ENCODE data around the gene GPATCH2L.
A peak's percentile ranks its signal among the peaks of the same experiment; 100 is the strongest.

GPATCH2L gene

DNA sequence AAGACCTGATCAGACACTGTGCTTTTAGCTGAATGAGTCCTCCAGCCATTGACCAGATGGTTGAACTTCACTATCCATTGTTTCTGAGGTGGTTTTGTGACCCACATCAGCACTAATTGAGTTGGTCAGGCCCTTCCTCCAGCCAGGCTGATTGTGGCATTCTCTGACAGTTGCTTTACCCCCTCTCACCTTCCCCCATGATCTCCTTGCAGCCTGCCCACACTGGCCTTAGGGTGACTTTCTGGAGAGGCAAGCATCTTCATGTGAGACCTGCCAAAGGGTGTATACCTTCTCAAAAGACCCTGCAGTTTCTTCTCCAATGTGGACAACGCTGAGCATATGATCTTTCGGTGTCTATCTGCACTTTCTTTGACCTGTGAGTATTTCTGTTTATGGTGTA is 83.9 kb downstream of the GPATCH2L start:
- Histone ChIP-seq H3K27me3 (ENCODE audit: low read depth, low read length) (no peaks in the 10 kb centered on the region), H3K4me2 (ENCODE audit: low read length) (peak overlapping the region; percentile 40), H3K4me1 (ENCODE audit: low read length) (peaks cover 15% of the 10 kb centered on the region), H4K20me1 (ENCODE audit: insufficient read depth, low read length) (peaks cover 8% of the 10 kb centered on the region; the same call in 1 of the 2 replicates), H2AFZ (ENCODE audit: low read depth, low read length) (no peak overlapping the region), H3K27ac (ENCODE audit: low read length) (no peak overlapping the region), H3K79me2 (ENCODE audit: low read length) (no peaks in the 10 kb centered on the region), H3K9me3 (ENCODE audit: insufficient read depth, low read length) (0 out of 2 replicates have a peak, but pooled peaks cover 3% of the 10 kb centered on the region), H3K9ac (ENCODE audit: low read length) (no peak overlapping the region), H3K4me3 (ENCODE audit: low read length) (no peak overlapping the region), H3K36me3 (replicated peaks; ENCODE audit: low read depth, low read length) (peaks cover 19% of the 10 kb centered on the region)
- TF ChIP-seq, protein P1, sequence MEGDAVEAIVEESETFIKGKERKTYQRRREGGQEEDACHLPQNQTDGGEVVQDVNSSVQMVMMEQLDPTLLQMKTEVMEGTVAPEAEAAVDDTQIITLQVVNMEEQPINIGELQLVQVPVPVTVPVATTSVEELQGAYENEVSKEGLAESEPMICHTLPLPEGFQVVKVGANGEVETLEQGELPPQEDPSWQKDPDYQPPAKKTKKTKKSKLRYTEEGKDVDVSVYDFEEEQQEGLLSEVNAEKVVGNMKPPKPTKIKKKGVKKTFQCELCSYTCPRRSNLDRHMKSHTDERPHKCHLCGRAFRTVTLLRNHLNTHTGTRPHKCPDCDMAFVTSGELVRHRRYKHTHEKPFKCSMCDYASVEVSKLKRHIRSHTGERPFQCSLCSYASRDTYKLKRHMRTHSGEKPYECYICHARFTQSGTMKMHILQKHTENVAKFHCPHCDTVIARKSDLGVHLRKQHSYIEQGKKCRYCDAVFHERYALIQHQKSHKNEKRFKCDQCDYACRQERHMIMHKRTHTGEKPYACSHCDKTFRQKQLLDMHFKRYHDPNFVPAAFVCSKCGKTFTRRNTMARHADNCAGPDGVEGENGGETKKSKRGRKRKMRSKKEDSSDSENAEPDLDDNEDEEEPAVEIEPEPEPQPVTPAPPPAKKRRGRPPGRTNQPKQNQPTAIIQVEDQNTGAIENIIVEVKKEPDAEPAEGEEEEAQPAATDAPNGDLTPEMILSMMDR (IDR thresholded peaks at IDR 0.05; ENCODE audit: low read depth, low read length), result no peak
- TF ChIP-seq EZH2phosphoT487 (IDR thresholded peaks at IDR 0.05; ENCODE audit: low read depth), result no peak

DNA sequence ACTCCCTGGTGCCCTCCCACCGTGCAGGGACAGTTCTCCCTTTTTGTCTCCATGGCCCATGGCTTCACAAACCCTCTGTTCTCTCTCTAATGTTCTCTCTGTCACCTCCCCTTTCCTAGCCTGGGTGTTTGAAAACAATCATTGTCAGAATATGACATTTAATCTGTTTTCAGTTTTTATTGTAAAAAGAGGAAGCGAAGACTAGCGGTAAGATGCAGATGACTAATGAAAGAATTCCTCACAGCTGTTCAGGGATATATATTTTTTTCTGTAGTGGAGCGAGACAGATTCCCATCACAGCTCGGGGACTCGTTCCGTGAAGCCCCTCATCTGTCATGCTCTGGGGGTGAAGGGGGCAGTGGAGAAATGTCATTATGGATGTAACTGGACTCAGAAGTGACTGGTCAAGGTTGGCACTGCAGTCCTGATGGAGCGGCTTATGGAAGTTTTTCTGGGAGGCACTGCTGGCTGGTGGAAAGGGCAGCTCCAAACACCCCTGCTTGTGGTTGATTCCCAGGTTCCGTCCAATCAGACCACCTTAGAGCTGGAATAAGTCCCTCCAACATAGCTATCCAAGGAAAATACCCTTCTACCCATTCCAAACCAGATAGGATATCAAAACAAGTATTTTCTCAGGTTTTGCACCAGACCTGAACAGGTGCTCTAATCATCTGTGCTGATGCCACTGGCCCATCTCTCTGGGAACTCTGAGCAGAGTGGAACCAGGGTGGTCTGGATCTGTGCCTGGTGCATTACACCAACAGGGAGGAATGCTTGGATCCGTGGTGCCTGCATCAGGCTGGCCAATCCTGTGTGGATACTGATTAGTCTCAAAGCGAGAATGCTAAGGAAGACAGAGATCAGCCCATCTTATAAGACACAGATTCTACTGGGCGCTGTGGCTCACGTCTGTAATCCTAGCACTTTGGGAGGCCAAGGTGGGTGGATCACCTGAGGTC is 84.7 kb downstream of the GPATCH2L start:
- no peak for TF ChIP-seq EZH2phosphoT487 (IDR thresholded peaks at IDR 0.05; ENCODE audit: low read depth)
- TF ChIP-seq, protein P1 (IDR thresholded peaks at IDR 0.05; ENCODE audit: low read depth, low read length), result no peak
- peaks cover 15% of the 10 kb centered on the region for H3K4me1 ChIP-seq (ENCODE audit: low read length)
- H3K4me2 ChIP-seq (ENCODE audit: low read length), result peak overlapping the region; percentile 40
- H3K36me3 ChIP-seq (replicated peaks; ENCODE audit: low read depth, low read length), result peaks cover 19% of the 10 kb centered on the region
- H2AFZ ChIP-seq (ENCODE audit: low read depth, low read length), result no peak overlapping the region
- peaks cover 8% of the 10 kb centered on the region; the same call in 1 of the 2 replicates for H4K20me1 ChIP-seq (ENCODE audit: insufficient read depth, low read length)
- H3K9me3 ChIP-seq (ENCODE audit: insufficient read depth, low read length), result 0 out of 2 replicates have a peak, but pooled peaks cover 3% of the 10 kb centered on the region
- H3K4me3 ChIP-seq (ENCODE audit: low read length), result no peak overlapping the region
- H3K79me2 ChIP-seq (ENCODE audit: low read length), result no peaks in the 10 kb centered on the region
- no peak overlapping the region for H3K27ac ChIP-seq (ENCODE audit: low read length)
- no peak overlapping the region for H3K9ac ChIP-seq (ENCODE audit: low read length)
- no peaks in the 10 kb centered on the region for H3K27me3 ChIP-seq (ENCODE audit: low read depth, low read length)

GRCh38 chr14:76237349-76237990 is 85.7 kb downstream of the GPATCH2L start:
- H3K27me3 ChIP-seq (ENCODE audit: low read depth, low read length), result no peaks in the 10 kb centered on the region
- peaks cover 15% of the 10 kb centered on the region for H3K4me1 ChIP-seq (ENCODE audit: low read length)
- TF ChIP-seq EZH2phosphoT487 (IDR thresholded peaks at IDR 0.05; ENCODE audit: low read depth), result no peak
- TF ChIP-seq, protein P1 (IDR thresholded peaks at IDR 0.05; ENCODE audit: low read depth, low read length), result no peak
- no peak overlapping the region for H3K9ac ChIP-seq (ENCODE audit: low read length)
- H3K27ac ChIP-seq (ENCODE audit: low read length), result no peak overlapping the region
- peaks cover 8% of the 10 kb centered on the region; the same call in 1 of the 2 replicates for H4K20me1 ChIP-seq (ENCODE audit: insufficient read depth, low read length)
- peaks cover 18% of the 10 kb centered on the region for H3K36me3 ChIP-seq (replicated peaks; ENCODE audit: low read depth, low read length)
- H3K4me2 ChIP-seq (ENCODE audit: low read length), result no peak overlapping the region
- no peak overlapping the region for H2AFZ ChIP-seq (ENCODE audit: low read depth, low read length)
- no peaks in the 10 kb centered on the region for H3K79me2 ChIP-seq (ENCODE audit: low read length)
- H3K4me3 ChIP-seq (ENCODE audit: low read length), result no peak overlapping the region
- H3K9me3 ChIP-seq (ENCODE audit: insufficient read depth, low read length), result 0 out of 2 replicates have a peak, but pooled peaks cover 3% of the 10 kb centered on the region

- Histone ChIP-seq H2AFZ (ENCODE audit: low read depth, low read length) (no peak overlapping the region), H3K36me3 (replicated peaks; ENCODE audit: low read depth, low read length) (peaks cover 5% of the 10 kb centered on the region), H3K4me1 (ENCODE audit: low read length) (no peaks in the 10 kb centered on the region), H3K4me2 (ENCODE audit: low read length) (no peak overlapping the region), H3K9me3 (ENCODE audit: insufficient read depth, low read length) (no peaks in the 10 kb centered on the region), H3K9ac (ENCODE audit: low read length) (no peak overlapping the region), H4K20me1 (ENCODE audit: insufficient read depth, low read length) (no peaks in the 10 kb centered on the region), H3K79me2 (ENCODE audit: low read length) (no peaks in the 10 kb centered on the region), H3K4me3 (ENCODE audit: low read length) (no peak overlapping the region), H3K27me3 (ENCODE audit: low read depth, low read length) (no peaks in the 10 kb centered on the region), H3K27ac (ENCODE audit: low read length) (no peak overlapping the region)
- no peak for TF ChIP-seq EZH2phosphoT487 (IDR thresholded peaks at IDR 0.05; ENCODE audit: low read depth)
Measured at GRCh38 chr14:76245097-76245496, 93.4 kb downstream of the GPATCH2L start.
